HPDE6-E6E7 (cell line): ENCODE results near the gene EPS15.

ENCODE experiments used
- DNase-seq: peaks from one replicate; pipeline ENCODE4 v3.0.0; 2011; ENCODE audit warnings: missing footprints; ENCODE audit errors: extremely low spot score

Gene EPS15

GRCh38 chr1:51381964-51382363, 137.1 kb downstream of the EPS15 start:
- no peak for DNase-seq

- no peak for DNase-seq
Observed at GRCh38 chr1:51380936-51381335, 138.1 kb downstream of the EPS15 start.

GRCh38 chr1:51378871-51379270, 140.2 kb downstream of the EPS15 start:
- DNase-seq: no peak

- DNase-seq: no peak
Observed at GRCh38 chr1:51373898-51374297, 145.2 kb downstream of the EPS15 start.

- no peak for DNase-seq
Observed at GRCh38 chr1:51372561-51372960, 146.5 kb downstream of the EPS15 start.

- no peak for DNase-seq
Observed at GRCh38 chr1:51369171-51369570, 149.9 kb downstream of the EPS15 start.

- no peak for DNase-seq
Observed at GRCh38 chr1:51365774-51366173, 153.3 kb downstream of the EPS15 start.

- no peak for DNase-seq
Observed at GRCh38 chr1:51359879-51360278, 159.2 kb downstream of the EPS15 start.

- no peak for DNase-seq
Observed at GRCh38 chr1:51355382-51355781, 163.7 kb downstream of the EPS15 start.

- no peak for DNase-seq
Observed at GRCh38 chr1:51354416-51354815, 164.7 kb downstream of the EPS15 start.

GRCh38 chr1:51351907-51352306, 167.2 kb downstream of the EPS15 start:
- no peak for DNase-seq

GRCh38 chr1:51349862-51350261, 169.2 kb downstream of the EPS15 start:
- no peak for DNase-seq

- DNase-seq: no peak
Observed at GRCh38 chr1:51348147-51348527, 170.9 kb downstream of the EPS15 start.

- no peak for DNase-seq
Observed at GRCh38 chr1:51347398-51348146, 171.5 kb downstream of the EPS15 start.

- DNase-seq: no peak
Observed at GRCh38 chr1:51346086-51346942, 172.8 kb downstream of the EPS15 start.

GRCh38 chr1:51345300-51345687, 173.8 kb downstream of the EPS15 start:
- no peak for DNase-seq

GRCh38 chr1:51344602-51345299, 174.3 kb downstream of the EPS15 start:
- DNase-seq: no peak

- no peak for DNase-seq
Observed at GRCh38 chr1:51344276-51344601, 174.8 kb downstream of the EPS15 start.

GRCh38 chr1:51343624-51344023, 175.4 kb downstream of the EPS15 start:
- DNase-seq: no peak

- DNase-seq: no peak
Observed at GRCh38 chr1:51342591-51343206, 176.4 kb downstream of the EPS15 start.

GRCh38 chr1:51341876-51342496, 177.1 kb downstream of the EPS15 start:
- no peak for DNase-seq

GRCh38 chr1:51340380-51340779, 178.7 kb downstream of the EPS15 start:
- DNase-seq: no peak
